Vagina (tissue), 2 donors: ENCODE results near the gene JADE2.

Experiments
- POLR2A ChIP-seq, 2 donors: fragments of 450-650 bp; IDR thresholded peaks; one replicate each; pipeline ENCODE4 v1.6.1; 2017; ENCODE audit warnings: antibody characterized with exemption in 2 of 2, mild to moderate bottlenecking in 2 of 2, moderate library complexity in 2 of 2
- TF ChIP-seq, protein P1 (sequence below), 3 experiments: fragments of 450-650 bp in 2 of 3; fragments of 200-600 bp in 1 of 3; sonication (generic) in 1 of 3; IDR thresholded peaks; one replicate each; pipeline ENCODE4 v1.5.1; 2017 to 2019; ENCODE audit warnings: antibody characterized with exemption in 3 of 3, mild to moderate bottlenecking in 2 of 3, moderate library complexity in 2 of 3

DNA sequence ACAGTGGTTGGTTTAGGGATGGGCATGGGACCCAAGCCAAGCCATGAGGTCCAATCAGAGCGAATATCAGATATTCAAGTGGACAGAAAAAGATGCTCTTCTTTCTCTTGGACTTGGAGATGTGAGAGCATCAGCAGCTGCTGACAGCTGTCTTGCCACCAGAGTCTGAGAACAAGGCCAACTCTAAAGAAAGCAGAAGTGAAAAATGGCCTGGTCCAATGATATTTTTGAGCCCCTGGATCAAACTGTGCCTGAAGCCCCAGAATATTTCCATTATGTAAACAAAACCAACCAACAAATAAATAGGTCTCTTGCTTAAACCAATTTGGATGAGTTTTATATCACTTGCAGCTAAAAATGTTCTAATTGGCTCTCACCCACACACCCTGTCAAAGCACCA is 30.7 kb upstream of the JADE2 start:
- no peak for TF ChIP-seq POLR2A (IDR thresholded peaks at IDR 0.05)
- TF ChIP-seq, protein P1, sequence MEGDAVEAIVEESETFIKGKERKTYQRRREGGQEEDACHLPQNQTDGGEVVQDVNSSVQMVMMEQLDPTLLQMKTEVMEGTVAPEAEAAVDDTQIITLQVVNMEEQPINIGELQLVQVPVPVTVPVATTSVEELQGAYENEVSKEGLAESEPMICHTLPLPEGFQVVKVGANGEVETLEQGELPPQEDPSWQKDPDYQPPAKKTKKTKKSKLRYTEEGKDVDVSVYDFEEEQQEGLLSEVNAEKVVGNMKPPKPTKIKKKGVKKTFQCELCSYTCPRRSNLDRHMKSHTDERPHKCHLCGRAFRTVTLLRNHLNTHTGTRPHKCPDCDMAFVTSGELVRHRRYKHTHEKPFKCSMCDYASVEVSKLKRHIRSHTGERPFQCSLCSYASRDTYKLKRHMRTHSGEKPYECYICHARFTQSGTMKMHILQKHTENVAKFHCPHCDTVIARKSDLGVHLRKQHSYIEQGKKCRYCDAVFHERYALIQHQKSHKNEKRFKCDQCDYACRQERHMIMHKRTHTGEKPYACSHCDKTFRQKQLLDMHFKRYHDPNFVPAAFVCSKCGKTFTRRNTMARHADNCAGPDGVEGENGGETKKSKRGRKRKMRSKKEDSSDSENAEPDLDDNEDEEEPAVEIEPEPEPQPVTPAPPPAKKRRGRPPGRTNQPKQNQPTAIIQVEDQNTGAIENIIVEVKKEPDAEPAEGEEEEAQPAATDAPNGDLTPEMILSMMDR (IDR thresholded peaks at IDR 0.05): no peak
